Activated T-helper 1 cell treated with anti-CD3 and anti-CD28 coated beads, Interleukin-12 subunit alpha, Interleukin-12 subunit beta, Interleukin-2, Interleukin-4 antibody, amounts not matched to agents 30 ng/mL and 10 ng/mL and 1 ng/mL, durations not matched to agents 14 hours and 24 hours and 36 hours (primary cell): ENCODE results near the gene CCDC6. TPM values are rescaled to one million over a fixed set of nuclear protein-coding genes. Genes with fewer than 3 reads are reported as not detected.
A peak's percentile ranks its signal among the peaks of the same experiment; 100 is the strongest.
"Not testable (repeated sequence)": the region's sequence is repeated elsewhere in the genome, so short reads cannot be mapped to it uniquely, and the experiment has no call there.

Experiments used
- DNase-seq: peaks from one replicate; pipeline ENCODE4 v3.0.0; 2021; ENCODE audit warnings: low spot score
- H3K27ac Mint-ChIP-seq: one replicate; pipeline ENCODE4 v1.8.0; 2021; ENCODE audit warnings: mild to moderate bottlenecking, mixed read lengths
- H3K27me3 Mint-ChIP-seq: one replicate; pipeline ENCODE4 v1.8.0; 2022; ENCODE audit warnings: mild to moderate bottlenecking, moderate library complexity, mixed read lengths; ENCODE audit not compliant: insufficient read depth
- H3K36me3 Mint-ChIP-seq: one replicate; pipeline ENCODE4 v1.8.0; 2021; ENCODE audit warnings: low read depth, mixed read lengths
- H3K4me1 Mint-ChIP-seq: one replicate; pipeline ENCODE4 v1.8.0; 2021; ENCODE audit warnings: low read depth, mixed read lengths
- H3K4me3 Mint-ChIP-seq: one replicate; pipeline ENCODE4 v1.8.0; 2021; ENCODE audit warnings: mild to moderate bottlenecking, moderate library complexity, mixed read lengths
- H3K9me3 Mint-ChIP-seq: one replicate; pipeline ENCODE4 v1.8.0; 2021; ENCODE audit warnings: mixed read lengths
- intact Hi-C: fragments of 100-400 bp; cut with micrococcal nuclease; formaldehyde crosslinking; loops from one replicate; pipeline ENCODE4 v1.15.1; 2024
- total RNA-seq: library from RNA; stranded (reverse); gene quantifications from 2 replicates; pipeline ENCODE4 v1.2.3, GENCODE V29; 2022

CCDC6 gene
- 97.6 and 103 TPM in 2 replicates for total RNA-seq

DNA sequence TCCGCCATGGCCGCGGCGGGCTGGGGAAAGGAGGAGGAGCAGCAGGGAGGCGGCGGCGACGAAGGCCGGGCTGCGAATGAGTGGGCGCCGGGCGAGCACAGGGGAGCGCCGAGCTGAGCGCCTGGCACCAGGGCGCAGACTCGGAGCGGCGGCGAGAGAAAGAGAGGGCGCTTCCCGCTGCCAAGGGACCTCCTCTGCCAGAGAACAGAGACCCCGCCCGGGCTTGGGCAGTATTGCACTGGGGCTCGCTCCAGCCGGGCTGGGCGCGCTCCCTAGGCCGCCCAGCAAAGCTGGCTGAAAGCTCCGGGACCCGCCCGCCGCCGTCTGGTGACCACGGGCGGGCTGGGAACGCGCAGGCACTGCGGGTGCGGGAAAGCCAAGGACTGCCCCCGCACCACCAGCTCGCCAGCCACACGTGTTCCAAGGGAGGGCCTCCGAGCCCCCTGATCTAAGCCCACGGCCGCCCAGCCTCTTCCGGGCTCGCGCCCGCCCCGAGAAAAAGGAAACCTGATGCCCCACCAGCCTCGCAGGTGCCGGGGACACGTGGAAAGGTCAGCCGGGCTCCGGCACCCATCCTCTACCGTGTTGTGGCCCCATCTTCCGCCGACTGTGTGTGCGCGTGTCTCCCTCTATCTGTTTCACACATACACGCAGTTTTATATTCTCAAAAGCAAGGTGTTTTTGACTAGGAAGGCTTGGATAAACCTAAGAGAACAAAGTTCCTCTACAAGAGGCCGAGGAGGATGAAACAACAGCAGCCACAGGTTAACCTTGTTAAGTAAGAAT is at the start of gene CCDC6:
Gene CCDC6, minus strand, starts transcription at position 140 of the 786 bp plus-strand sequence. Its CDS starts 132 bp downstream, at position 8.
- intact Hi-C loops, result loop anchor here (1.0 to 10.0 kb wide), 9 partner anchors 41 to 1998 kb away; partner anchors contain the start of genes ARID5B, CISD1, IPMK and SLC16A9
- Mint-ChIP-seq H3K27ac (peak within 1 kb of the TSS; percentile 99), H3K4me1 (peaks cover 55% of the 10 kb centered on the region)

DNA sequence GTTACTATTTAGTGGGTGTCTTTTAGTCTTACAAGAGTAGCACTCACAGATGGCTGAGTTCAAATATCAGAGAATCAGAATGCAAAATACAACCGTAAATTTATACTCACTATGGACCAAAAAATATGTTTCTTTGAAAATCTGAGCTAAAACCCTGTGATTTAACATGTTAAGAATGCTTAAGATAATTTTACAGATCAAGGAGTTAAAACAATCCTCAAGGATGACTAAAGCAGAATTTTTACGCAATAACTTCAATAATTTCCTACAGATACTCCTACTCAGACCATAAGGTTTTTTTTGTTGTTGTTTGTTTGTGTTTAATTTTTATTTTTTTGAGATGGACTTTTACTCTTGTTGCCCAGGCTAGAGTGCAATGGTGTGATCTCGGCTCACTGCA is 47.9 kb upstream of the CCDC6 start:
- Mint-ChIP-seq H3K4me3 (no peak overlapping the region), H3K27ac (no peak overlapping the region), H3K27me3 (peaks cover 17% of the 10 kb centered on the region), H3K9me3 (no peaks in the 10 kb centered on the region), H3K36me3 (no peaks in the 10 kb centered on the region), H3K4me1 (no peaks in the 10 kb centered on the region)
- no peak for DNase-seq
- intact Hi-C loops, result no loop called here

More for the DNA sequence above, at the start of gene CCDC6:
- H3K9me3 Mint-ChIP-seq, result peaks cover 4% of the 10 kb centered on the region
- DNase-seq, result peak; percentile 86
- peaks cover 30% of the 10 kb centered on the region for H3K36me3 Mint-ChIP-seq
- peak within 1 kb of the TSS; percentile 98 for H3K4me3 Mint-ChIP-seq
- H3K27me3 Mint-ChIP-seq, result peaks cover 2% of the 10 kb centered on the region

DNA sequence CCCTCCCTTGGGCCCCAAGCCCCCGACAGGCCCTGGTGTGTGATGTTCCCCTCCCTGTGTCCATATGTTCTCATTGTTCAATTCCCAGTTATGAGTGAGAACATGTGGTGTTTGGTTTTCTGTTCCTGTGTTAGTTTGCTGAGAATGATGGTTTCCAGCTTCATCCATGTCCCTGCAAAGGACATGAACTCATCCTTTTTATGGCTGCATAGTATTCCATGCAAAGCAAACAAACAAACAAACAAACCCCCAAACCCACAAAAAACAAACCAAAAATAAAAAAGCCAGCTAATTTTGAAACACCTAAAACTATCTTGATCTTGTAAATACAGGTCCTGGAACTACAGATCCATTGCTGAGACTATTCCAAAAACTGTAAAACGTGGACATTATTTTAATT is 47.4 kb upstream of the CCDC6 start:
- H3K9me3 Mint-ChIP-seq, result not testable (repeated sequence)

DNA sequence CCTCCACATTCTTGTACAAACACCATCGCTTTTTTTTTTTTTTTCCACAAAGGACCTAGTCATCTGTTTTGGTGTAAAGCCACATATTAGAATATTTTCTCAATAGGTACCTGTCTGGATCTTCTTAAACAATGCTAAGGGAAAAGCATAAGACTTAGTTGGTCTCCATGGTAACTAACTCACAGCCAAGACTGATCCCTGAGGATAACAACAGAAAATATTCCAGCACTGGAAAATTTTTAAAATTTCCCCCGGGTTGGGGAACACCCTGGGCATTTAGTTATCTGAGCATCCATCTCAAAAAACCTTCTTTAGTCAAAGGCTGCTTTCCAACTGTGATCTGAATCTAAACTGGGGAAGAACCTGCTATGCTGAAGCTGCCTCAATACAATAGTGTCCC is 43.7 kb upstream of the CCDC6 start:
- H3K4me1 Mint-ChIP-seq, result no peaks in the 10 kb centered on the region
- intact Hi-C loops, result no loop called here
- DNase-seq, result no peak
- H3K27ac Mint-ChIP-seq, result no peak overlapping the region
- H3K4me3 Mint-ChIP-seq, result no peak overlapping the region
- no peaks in the 10 kb centered on the region for H3K9me3 Mint-ChIP-seq
- no peaks in the 10 kb centered on the region for H3K36me3 Mint-ChIP-seq
- peaks cover 10% of the 10 kb centered on the region for H3K27me3 Mint-ChIP-seq

More for the DNA sequence above, 47.4 kb upstream of the CCDC6 start:
- H3K27ac Mint-ChIP-seq, DNase-seq, H3K4me3 Mint-ChIP-seq, intact Hi-C loops, H3K36me3 Mint-ChIP-seq, H3K4me1 Mint-ChIP-seq: not testable (repeated sequence)
- peaks cover 17% of the 10 kb centered on the region for H3K27me3 Mint-ChIP-seq

DNA sequence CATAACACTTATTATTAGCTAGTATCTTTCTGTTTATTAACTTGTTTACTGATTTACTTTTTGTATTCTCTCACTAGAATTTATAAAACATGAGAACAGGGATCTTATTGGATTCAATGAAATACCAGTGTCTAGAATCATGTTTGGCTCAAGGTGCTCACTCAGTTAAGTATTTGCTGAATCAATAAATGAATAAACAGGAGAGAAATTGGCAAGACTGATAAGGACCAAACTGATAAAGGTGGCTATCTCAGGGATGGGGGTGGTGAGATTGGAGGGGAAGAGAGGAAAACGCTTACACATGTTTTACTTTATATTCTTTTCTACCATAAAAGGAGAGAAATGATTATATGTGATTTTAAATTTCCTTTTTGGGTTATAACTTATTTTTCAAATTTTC is 43.3 kb upstream of the CCDC6 start:
- H3K4me1 Mint-ChIP-seq, result no peaks in the 10 kb centered on the region
- H3K27ac Mint-ChIP-seq, result no peak overlapping the region
- no peak overlapping the region for H3K4me3 Mint-ChIP-seq
- H3K27me3 Mint-ChIP-seq, result peaks cover 8% of the 10 kb centered on the region
- no peaks in the 10 kb centered on the region for H3K9me3 Mint-ChIP-seq
- intact Hi-C loops, result no loop called here
- H3K36me3 Mint-ChIP-seq, result no peaks in the 10 kb centered on the region
- no peak for DNase-seq

DNA sequence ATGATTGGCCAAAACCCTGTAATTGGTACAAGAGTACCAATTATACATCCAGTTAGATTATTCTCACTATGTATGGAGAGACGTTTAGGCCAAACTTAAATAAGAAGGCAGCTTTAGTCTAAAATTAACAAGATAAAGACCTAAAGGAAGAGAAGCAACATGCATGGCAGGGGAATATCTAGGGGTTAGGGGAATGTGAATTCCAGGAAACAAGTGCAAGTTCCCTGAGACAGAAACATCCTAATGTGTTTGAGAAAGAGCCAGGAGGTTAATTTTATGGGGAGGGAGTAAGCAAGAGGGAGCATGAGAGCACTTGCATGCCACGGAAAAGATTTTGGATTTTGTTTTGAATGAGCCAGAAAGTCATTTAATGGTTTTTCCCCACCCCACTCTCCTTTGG is 39.6 kb upstream of the CCDC6 start:
- H3K27ac Mint-ChIP-seq, result no peak overlapping the region
- no peaks in the 10 kb centered on the region for H3K4me1 Mint-ChIP-seq
- no peak for DNase-seq
- no peak overlapping the region for H3K4me3 Mint-ChIP-seq
- intact Hi-C loops, result no loop called here
- no peaks in the 10 kb centered on the region for H3K9me3 Mint-ChIP-seq
- H3K27me3 Mint-ChIP-seq, result peaks cover 3% of the 10 kb centered on the region
- H3K36me3 Mint-ChIP-seq, result no peaks in the 10 kb centered on the region

DNA sequence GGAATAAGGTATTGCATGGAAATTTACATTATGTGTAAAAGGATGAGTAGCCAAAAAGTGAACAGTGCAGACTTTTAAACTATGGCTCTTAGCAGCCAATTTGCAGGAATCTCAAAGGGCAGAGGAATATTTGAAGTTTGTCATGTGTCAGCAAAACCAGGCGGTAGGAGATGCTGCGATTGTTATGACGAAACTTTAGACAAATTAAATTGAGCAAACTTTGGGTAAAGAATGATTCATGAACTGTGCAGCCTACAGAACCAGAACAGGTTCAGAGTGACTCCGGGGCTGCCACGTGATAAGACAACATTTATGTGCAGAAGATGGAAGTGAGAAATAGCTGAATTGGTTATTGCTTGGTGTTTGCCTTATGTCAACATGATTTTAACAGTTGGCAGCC is 39.2 kb upstream of the CCDC6 start:
- Mint-ChIP-seq H3K36me3 (no peaks in the 10 kb centered on the region), H3K4me3 (no peak overlapping the region), H3K9me3 (no peaks in the 10 kb centered on the region), H3K4me1 (no peaks in the 10 kb centered on the region), H3K27me3 (peaks cover 3% of the 10 kb centered on the region), H3K27ac (no peak overlapping the region)
- intact Hi-C loops, result no loop called here
- no peak for DNase-seq

DNA sequence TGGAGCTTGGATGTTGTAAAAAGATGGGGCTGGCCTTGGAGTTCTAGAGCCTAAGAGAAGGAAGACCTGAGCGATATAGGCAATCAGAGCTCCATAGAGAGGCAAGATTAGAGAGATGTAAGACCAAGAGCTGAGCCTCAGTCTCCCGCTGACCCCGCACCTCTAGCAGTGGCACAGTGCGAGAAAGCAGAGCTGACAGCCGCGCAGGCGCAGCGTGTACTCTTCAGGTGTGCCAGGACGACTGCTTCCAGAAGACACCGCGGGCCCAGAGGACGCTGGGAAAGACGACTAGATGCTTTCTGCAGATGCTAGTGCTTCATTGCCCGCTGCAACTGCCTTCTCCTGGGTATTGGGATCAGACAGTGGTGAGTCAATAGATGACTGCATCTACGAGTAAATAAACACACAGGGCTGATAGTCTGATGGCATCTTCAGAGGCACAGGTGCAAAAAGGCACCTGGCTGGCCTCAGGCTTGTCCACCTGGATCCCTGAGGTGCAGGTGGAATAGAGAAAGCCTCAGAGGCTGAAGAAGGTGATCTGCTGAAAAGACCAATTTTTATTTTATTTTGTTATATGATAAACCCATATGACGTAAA is 38.1 kb upstream of the CCDC6 start:
- Mint-ChIP-seq H3K36me3 (no peaks in the 10 kb centered on the region), H3K4me1 (no peaks in the 10 kb centered on the region), H3K4me3 (no peak overlapping the region), H3K27ac (no peak overlapping the region), H3K9me3 (no peaks in the 10 kb centered on the region), H3K27me3 (peaks cover 3% of the 10 kb centered on the region)
- intact Hi-C loops, result no loop called here
- no peak for DNase-seq

DNA sequence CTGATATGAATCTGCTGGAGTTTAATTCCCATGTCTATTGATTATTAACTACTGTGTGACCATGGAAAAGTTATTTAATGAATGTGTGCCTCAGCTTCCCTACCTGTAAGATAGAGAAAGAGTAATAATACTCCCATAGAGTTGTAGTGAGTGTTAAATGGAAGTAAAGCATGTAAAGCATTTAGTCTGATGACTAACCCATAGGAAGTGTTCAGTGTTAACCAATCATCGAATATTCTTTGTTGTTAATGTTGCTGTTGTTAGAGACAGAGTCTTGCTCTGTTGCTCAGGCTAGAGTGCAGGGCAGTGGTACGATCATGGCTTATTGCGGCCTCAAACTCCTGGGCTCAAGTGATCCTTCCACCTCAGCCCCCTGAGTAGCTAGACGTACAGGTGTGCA is 36.2 kb upstream of the CCDC6 start:
- Mint-ChIP-seq H3K4me3 (no peak overlapping the region), H3K27ac (no peak overlapping the region), H3K27me3 (peaks cover 4% of the 10 kb centered on the region), H3K4me1 (no peaks in the 10 kb centered on the region), H3K9me3 (no peaks in the 10 kb centered on the region), H3K36me3 (no peaks in the 10 kb centered on the region)
- no peak for DNase-seq
- intact Hi-C loops, result no loop called here

DNA sequence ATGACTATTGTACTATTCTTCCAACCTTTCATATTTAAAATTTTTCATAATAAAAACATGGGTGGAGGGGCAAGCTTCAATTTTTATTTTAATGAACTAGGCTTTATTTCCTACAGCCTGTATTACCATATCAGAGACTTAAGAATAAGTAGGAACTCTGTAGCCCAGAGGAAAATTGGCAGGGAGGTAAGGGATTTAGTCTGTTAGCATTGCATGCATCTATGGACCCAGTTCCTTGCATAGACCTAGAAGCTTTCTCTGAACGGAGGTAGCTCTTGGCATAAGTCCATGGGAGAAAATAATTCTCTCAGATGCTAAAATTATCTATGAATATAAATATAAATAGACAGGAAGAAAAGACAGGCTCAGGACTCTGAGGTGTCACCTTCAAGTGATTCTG is 31.4 kb upstream of the CCDC6 start:
- Mint-ChIP-seq H3K4me3 (no peak overlapping the region), H3K9me3 (no peaks in the 10 kb centered on the region), H3K27ac (no peak overlapping the region), H3K27me3 (peaks cover 9% of the 10 kb centered on the region), H3K36me3 (no peaks in the 10 kb centered on the region), H3K4me1 (no peaks in the 10 kb centered on the region)
- intact Hi-C loops, result no loop called here
- no peak for DNase-seq

DNA sequence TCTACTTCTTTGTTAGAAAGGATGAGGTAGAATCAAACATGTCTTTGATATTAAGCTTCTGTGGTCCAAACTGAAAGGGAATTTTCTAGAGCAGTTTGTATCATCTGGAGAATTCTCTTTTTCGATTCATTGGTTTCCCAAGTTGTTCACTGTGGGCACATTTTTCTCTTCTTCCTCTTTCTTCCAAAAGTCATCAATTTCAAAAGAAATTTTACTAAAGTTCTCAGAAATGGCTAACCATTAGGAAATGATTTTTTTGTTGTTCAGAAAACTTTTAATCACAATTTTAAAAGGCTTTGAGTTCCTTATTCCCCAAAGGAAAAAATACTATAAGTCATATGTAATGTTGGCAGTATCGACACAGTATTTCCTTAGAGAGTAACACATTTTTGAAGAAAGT is 28.3 kb upstream of the CCDC6 start:
- H3K4me3 Mint-ChIP-seq, result no peak overlapping the region
- no peaks in the 10 kb centered on the region for H3K4me1 Mint-ChIP-seq
- intact Hi-C loops, result no loop called here

DNA sequence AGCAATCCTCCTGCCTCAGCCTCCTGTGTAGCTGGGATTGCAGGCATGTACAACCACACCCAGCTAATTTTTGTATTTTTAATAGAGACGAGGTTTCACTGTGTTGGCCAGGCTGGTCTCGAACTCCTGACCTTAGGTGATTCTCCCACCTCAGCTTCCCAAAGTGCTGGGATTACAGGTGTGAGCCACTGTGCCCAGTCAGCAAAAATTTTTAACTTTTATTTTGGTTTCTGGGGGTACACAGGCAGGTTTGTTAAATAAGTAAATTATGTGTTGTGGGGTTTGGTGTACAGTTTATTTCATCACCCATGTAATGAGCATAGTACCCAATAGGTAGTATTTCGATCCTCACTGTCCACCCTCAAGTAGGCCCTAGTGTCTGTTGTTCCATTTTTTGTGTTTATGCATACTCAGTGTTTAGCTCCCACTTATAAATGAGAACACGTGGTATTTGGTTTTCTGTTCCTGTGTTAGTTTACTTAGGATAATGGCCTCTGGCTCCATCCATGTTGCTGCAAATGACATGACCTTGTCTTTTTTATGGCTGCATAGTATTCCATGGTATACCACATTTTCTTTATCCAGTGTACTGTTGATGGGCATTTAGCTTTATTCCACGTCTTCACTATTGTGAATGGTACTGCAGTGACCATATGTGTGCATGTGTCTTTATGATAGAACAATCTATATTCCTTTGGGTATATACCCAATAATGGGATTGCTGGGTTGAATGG is 24.6 kb upstream of the CCDC6 start:
- H3K9me3 Mint-ChIP-seq, DNase-seq, H3K27me3 Mint-ChIP-seq, H3K4me3 Mint-ChIP-seq, H3K27ac Mint-ChIP-seq, intact Hi-C loops, H3K36me3 Mint-ChIP-seq, H3K4me1 Mint-ChIP-seq: not testable (repeated sequence)

More for the DNA sequence above, 28.3 kb upstream of the CCDC6 start:
- Mint-ChIP-seq H3K27me3 (peaks cover 9% of the 10 kb centered on the region), H3K27ac (no peak overlapping the region), H3K9me3 (peaks cover 7% of the 10 kb centered on the region), H3K36me3 (no peaks in the 10 kb centered on the region)
- DNase-seq, result no peak

DNA sequence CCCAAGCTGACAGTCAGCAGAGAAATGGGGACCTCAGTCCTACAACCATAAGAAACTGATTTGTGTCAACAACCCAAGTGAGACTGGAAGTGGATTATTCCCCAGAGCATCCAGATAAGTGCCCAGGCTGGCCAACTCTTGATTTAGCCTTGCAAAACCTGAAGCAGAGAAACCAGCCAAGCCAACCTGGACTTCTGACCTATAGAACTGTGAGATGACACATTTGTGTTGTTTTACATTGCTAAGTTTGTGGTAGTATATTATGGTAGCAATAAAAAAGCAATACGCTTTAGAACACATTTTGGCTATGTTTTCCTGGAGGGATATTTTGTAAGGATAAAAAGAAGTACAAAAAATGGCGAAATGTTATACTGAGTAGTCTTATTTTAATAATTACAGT is 19.7 kb upstream of the CCDC6 start:
- peaks cover 7% of the 10 kb centered on the region for H3K27me3 Mint-ChIP-seq
- no peaks in the 10 kb centered on the region for H3K4me1 Mint-ChIP-seq
- H3K9me3 Mint-ChIP-seq, result peaks cover 22% of the 10 kb centered on the region
- H3K27ac Mint-ChIP-seq, result no peak overlapping the region
- H3K4me3 Mint-ChIP-seq, result no peak overlapping the region
- H3K36me3 Mint-ChIP-seq, result peaks cover 5% of the 10 kb centered on the region
- intact Hi-C loops, result no loop called here
- no peak for DNase-seq
